ENCODE results near the gene PRKCG.
"Not testable (repeated sequence)": the region's sequence is repeated elsewhere in the genome, so short reads cannot be mapped to it uniquely, and the experiment has no call there.

The PRKCG gene

GRCh38 chr19:53945998-53946397, 64.0 kb downstream of the PRKCG start:
- H3K27ac ChIP-seq, result no peak overlapping the region
- TF ChIP-seq CTCF (conservative IDR thresholded peaks at IDR 0.05) (no peak), ZFX (IDR thresholded peaks at IDR 0.05) (no peak)

DNA sequence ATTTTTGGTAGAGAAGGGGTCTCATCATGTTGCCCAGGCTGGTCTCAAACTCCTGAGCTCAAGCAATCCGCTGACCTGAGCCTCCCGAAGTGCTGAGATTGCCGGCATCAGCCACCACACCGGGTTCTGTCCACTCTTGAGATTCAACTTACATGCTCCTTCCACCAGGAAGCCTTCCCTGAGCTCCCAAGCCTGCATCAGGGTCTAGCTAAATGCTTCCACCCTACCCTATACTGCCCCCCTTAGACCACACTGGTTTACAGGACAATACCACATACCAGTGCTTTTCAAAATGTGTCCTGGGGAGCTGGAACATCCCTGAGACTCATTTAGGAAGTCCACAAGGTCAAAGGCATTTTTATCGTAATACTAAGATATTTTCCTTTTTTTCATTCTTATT, 65.6 kb downstream of the PRKCG start:
- TF ChIP-seq ZFX (IDR thresholded peaks at IDR 0.05), result no peak
- TF ChIP-seq CTCF (conservative IDR thresholded peaks at IDR 0.05), result no peak; the same call in 1 of the 2 replicates
- H3K27ac ChIP-seq, result no peak overlapping the region

DNA sequence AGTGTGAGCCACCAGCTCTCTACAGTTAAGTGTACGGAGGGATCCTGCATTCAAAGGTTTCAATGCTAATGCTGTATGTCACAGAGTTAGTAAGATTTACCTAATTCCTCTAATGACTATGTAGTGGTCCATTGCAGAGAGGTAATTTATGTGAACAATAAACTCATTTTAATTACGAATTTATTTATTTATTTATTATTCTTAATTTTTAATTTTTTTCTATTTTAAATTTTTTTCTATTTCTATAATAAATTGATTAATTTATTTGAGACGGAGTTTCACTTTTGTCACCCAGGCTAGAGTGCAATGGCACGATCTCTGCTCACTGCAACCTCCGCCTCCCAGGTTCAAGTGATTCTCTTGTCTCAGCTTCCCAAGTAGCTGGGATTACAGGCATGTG, 66.6 kb downstream of the PRKCG start:
- not testable (repeated sequence) for H3K27ac ChIP-seq

DNA sequence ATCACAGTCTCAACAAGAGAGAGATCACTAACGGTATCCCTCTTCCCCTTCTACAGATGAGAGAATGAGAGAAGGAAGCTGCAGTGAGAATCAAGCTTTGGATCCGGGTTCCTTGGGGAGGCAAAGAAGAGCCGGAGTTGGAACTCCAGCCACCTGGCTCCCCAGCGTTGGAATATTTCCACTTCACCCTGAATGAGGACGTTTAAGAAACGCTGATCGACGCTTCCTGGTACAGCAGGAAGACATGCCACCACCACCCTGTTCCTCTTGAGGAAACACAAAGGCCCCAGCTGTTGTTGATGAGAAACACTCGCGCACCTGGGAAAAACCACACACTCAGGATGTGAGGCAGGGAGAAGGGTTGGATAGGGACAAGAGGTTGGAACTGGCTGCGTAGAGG, 69.4 kb downstream of the PRKCG start:
- no peak for TF ChIP-seq ZFX (IDR thresholded peaks at IDR 0.05)
- no peak overlapping the region for H3K27ac ChIP-seq

- no peak for TF ChIP-seq CTCF (conservative IDR thresholded peaks at IDR 0.05)
- no peak for TF ChIP-seq ZFX (IDR thresholded peaks at IDR 0.05)
Measured at GRCh38 chr19:53951947-53952346, 70.0 kb downstream of the PRKCG start.

DNA sequence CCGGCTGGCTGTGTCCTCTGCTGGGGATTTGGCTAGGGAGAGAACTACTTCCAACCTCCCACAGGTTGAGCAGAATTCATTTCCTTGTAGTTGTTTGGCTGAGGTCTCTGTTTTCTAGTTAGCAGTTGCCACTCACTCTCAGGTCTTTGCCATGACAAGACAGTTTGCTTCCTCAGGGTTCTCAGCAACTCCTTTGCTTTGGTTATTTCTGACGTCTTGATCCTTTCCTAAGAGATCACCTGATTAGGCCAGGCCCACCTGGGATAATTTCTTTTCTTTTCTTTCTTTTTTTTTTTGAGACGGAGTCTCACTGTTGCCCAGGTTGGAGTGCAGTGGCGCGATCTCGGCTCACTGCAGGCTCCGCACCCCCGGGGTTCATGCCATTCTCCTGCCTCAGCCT, 71.4 kb downstream of the PRKCG start:
- no peak overlapping the region for H3K27ac ChIP-seq
- no peak for TF ChIP-seq CTCF (conservative IDR thresholded peaks at IDR 0.05)
- no peak for TF ChIP-seq ZFX (IDR thresholded peaks at IDR 0.05)

More at GRCh38 chr19:53951947-53952346, 70.0 kb downstream of the PRKCG start:
- H3K27ac ChIP-seq, result no peak overlapping the region
